GM12878 (cell line): Measurements from ENCODE around the gene GUCY1A1. TPM values are rescaled to one million over a fixed set of nuclear protein-coding genes. Genes with fewer than 3 reads are reported as not detected.

Experiments used
- ATAC-seq: fragments of 200-7000 bp; cut with Tn5 transposase; 3 replicates; pipeline ENCODE4 v1.9.1; 2020; ENCODE audit warnings: mild to moderate bottlenecking, moderate library complexity
- BruUV-seq: library from RNA; stranded (reverse); fragments of 400-500 nt; replicated peaks from 2 replicates; lab custom pipeline; 2021; lab: Mats Ljungman, UMichigan
- CTCF ChIA-PET: fragments of 300-600 bp; sonication (Branson Sonifier 250); formaldehyde crosslinking; extraction: SDS; loops from one replicate; lab custom pipeline; 2021; ENCODE audit warnings: inconsistent platforms; lab: Yijun Ruan, JAX
- POLR2A ChIA-PET: fragments of 350-600 bp; formaldehyde crosslinking; extraction: SDS; loops from one replicate; lab custom pipeline; 2021; ENCODE audit warnings: inconsistent platforms; lab: Charles Lee
- RAD21 ChIA-PET: fragments of 300-600 bp; sonication (Branson Sonifier 250); formaldehyde crosslinking; loops from one replicate; lab custom pipeline; 2023; ENCODE audit warnings: antibody characterized with exemption; ENCODE audit not compliant: unreplicated experiment; lab: Charles Lee
- SMC1A ChIA-PET: fragments of 300-600 bp; sonication (Branson Sonifier 250); formaldehyde crosslinking; loops from one replicate; lab custom pipeline; 2023; ENCODE audit not compliant: unreplicated experiment, uncharacterized antibody; lab: Charles Lee
- DNase-seq: peaks from one replicate; pipeline ENCODE4 v3.0.0-alpha.2; 2011; ENCODE audit warnings: low read depth, low spot score
- FAIRE-seq: peaks from 3 replicates; lab custom pipeline; 2011; peaks lifted over from hg19 to GRCh38; lab: Jason Lieb, UNC
- H2AFZ ChIP-seq: 2 replicates; pipeline ENCODE4 v1.6.0; 2011; ENCODE audit warnings: low read depth, low read length, control low read depth; ENCODE audit not compliant: control insufficient read depth
- H3K27ac ChIP-seq: 2 replicates; pipeline ENCODE4 v1.5.1; 2011; ENCODE audit warnings: control low read depth; ENCODE audit not compliant: control insufficient read depth, insufficient read depth
- H3K27me3 ChIP-seq, 2 experiments: replicated peaks in 1 of 2; 2 replicates each; pipeline versions ENCODE4 v1.6.0 to v1.6.1; 2011; ENCODE audit warnings: low read length in 1 of 2; ENCODE audit not compliant: control insufficient read depth in 2 of 2, insufficient read depth in 2 of 2
- H3K36me3 ChIP-seq, 2 experiments: 2 replicates each; pipeline ENCODE4 v1.5.1; 2011; ENCODE audit warnings: low read length in 1 of 2; ENCODE audit not compliant: control insufficient read depth in 2 of 2, insufficient read depth in 2 of 2
- H3K4me1 ChIP-seq: 2 replicates; pipeline ENCODE4 v1.6.1; 2011; ENCODE audit warnings: mild to moderate bottlenecking, low read length, moderate library complexity, mixed read lengths; ENCODE audit not compliant: control insufficient read depth, insufficient read depth
- H3K4me2 ChIP-seq: 2 replicates; pipeline ENCODE4 v1.6.0; 2011; ENCODE audit warnings: control low read depth; ENCODE audit not compliant: control insufficient read depth, insufficient read depth
- H3K4me3 ChIP-seq: fragments of 200-600 bp; sonication (generic); 2 replicates; pipeline ENCODE4 v1.5.1; 2016
- H3K79me2 ChIP-seq: 2 replicates; pipeline ENCODE4 v1.6.0; 2011; ENCODE audit warnings: low read length; ENCODE audit not compliant: control insufficient read depth, insufficient read depth
- H3K9ac ChIP-seq: 2 replicates; pipeline ENCODE4 v1.8.0; 2011; ENCODE audit warnings: low read length, control low read depth, mixed read lengths; ENCODE audit not compliant: control insufficient read depth, insufficient read depth
- H3K9me3 ChIP-seq: replicated peaks from 3 replicates; pipeline ENCODE4 v1.5.1; 2011; ENCODE audit warnings: mild to moderate bottlenecking, low read length; ENCODE audit not compliant: control insufficient read depth, insufficient read depth
- H4K20me1 ChIP-seq: 2 replicates; pipeline ENCODE4 v1.6.0; 2011; ENCODE audit not compliant: control insufficient read depth, insufficient read depth
- MEF2B ChIP-seq: fragments of 450-650 bp; IDR thresholded peaks from 2 replicates; pipeline ENCODE4 v1.6.1; 2018; ENCODE audit warnings: mild to moderate bottlenecking, moderate library complexity; ENCODE audit not compliant: partially characterized antibody, poor library complexity, severe bottlenecking
- NR2C1 ChIP-seq: fragments of 450-650 bp; IDR thresholded peaks from 2 replicates; pipeline ENCODE4 v1.6.1; 2017; ENCODE audit warnings: antibody characterized with exemption, mild to moderate bottlenecking, moderate library complexity
- NR2F1 ChIP-seq: fragments of 450-650 bp; conservative IDR thresholded peaks from 2 replicates; pipeline ENCODE4 v1.6.1; 2017; ENCODE audit warnings: mild to moderate bottlenecking
- WGBS: methylation state at CpG from one replicate; pipeline ENCODE4 v1.1.6; 2016; ENCODE audit warnings: low lambda C conversion rate; ENCODE audit not compliant: insufficient replicate concordance, insufficient coverage; ENCODE audit errors: missing lambda C conversion rate; 5-methylcytosine and 5-hydroxymethylcytosine counted together
- in situ Hi-C: fragments of 300-500 bp; cut with MboI; formaldehyde crosslinking; loops from 9 replicates; pipeline ENCODE4 v1.14.3; 2018; ENCODE audit warnings: mixed read lengths
- intact Hi-C: fragments of 100-400 bp; cut with micrococcal nuclease; formaldehyde crosslinking; loops from one replicate; pipeline ENCODE4 v1.14.2; 2022; ENCODE audit not compliant: unreplicated experiment
- polyA plus RNA-seq, 11 experiments: library from polyadenylated mRNA; depleted of rRNA in 4 of 11; unstranded in 6 of 11; stranded (reverse) in 5 of 11; fragments of >200 nt; fragmentation: Nextera tagmentation in 4 of 11; fragmentation: Illumina TruSeq in 1 of 11; extraction: Ambion mirVana in 4 of 11; extraction: Trizol in 1 of 11; gene quantifications; 1 replicate in 1 of 11; 2 replicates in 10 of 11; pipeline versions ENCODE4 v1.2.1 to v1.2.3, GENCODE V29; 2011 to 2016; ENCODE audit warnings: inconsistent platforms in 2 of 11, missing spikeins in 2 of 11, low read depth in 1 of 11
- total RNA-seq, 4 experiments: library from RNA; depleted of rRNA in 3 of 4; stranded (reverse); fragments of >200 nt in 3 of 4; fragmentation: Illumina TruSeq in 1 of 4; extraction: Trizol in 1 of 4; gene quantifications; 2 replicates each; pipeline versions ENCODE4 v1.2.1 to v1.2.3, GENCODE V29; 2013 to 2021
- TF ChIP-seq, protein P1 (sequence below): fragments of 450-650 bp; IDR thresholded peaks from 2 replicates; pipeline ENCODE4 v1.6.1; 2016; ENCODE audit warnings: mild to moderate bottlenecking
- TF ChIP-seq, protein P2 (sequence below): fragments of 450-650 bp; conservative IDR thresholded peaks from 2 replicates; pipeline ENCODE4 v1.6.1; 2017; ENCODE audit warnings: mild to moderate bottlenecking, moderate library complexity

Gene GUCY1A1
- total and polyA plus RNA-seq, 10 of the 15 experiments (the other 5 are each of a cell fraction or from before 2014, with no cell fraction given) = 0.44 to 22.6 (median 0.55) TPM

- no peak for DNase-seq
- Histone ChIP-seq H3K9ac (no peak overlapping the region), H3K27ac (no peak overlapping the region), H2AFZ (no peak overlapping the region), H3K4me3 (no peak overlapping the region), H4K20me1 (no peaks in the 10 kb centered on the region), H3K27me3 (no peaks in the 10 kb centered on the region), H3K4me2 (no peak overlapping the region), H3K9me3 (no peaks in the 10 kb centered on the region), H3K79me2 (no peaks in the 10 kb centered on the region), H3K4me1 (no peaks in the 10 kb centered on the region), H3K36me3 (no peaks in the 10 kb centered on the region)
- peak; percentile 62 for ATAC-seq
- POLR2A ChIA-PET = no interaction called here
- FAIRE-seq = no peak
- RAD21 ChIA-PET = no interaction called here
- BruUV-seq = no TSS peak
- TF ChIP-seq MEF2B = peak; percentile 28
- TF ChIP-seq, protein P1, sequence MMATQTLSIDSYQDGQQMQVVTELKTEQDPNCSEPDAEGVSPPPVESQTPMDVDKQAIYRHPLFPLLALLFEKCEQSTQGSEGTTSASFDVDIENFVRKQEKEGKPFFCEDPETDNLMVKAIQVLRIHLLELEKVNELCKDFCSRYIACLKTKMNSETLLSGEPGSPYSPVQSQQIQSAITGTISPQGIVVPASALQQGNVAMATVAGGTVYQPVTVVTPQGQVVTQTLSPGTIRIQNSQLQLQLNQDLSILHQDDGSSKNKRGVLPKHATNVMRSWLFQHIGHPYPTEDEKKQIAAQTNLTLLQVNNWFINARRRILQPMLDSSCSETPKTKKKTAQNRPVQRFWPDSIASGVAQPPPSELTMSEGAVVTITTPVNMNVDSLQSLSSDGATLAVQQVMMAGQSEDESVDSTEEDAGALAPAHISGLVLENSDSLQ = no peak
- CTCF ChIA-PET = no interaction called here
- in situ Hi-C loops = no loop called here
- 11% methylated on average over 5 of the region's 5 CpGs for WGBS
- SMC1A ChIA-PET = interaction anchor here (0.9 to 1.0 kb wide), 2 partner anchors 76 to 222 kb away, joined by 3 read pairs; no protein-coding TSS in a partner anchor
- intact Hi-C loops = no loop called here
These were observed 84.9 kb downstream of the GUCY1A1 start for GRCh38 chr4:155751569-155751968.

- no peaks in the 10 kb centered on the region; the same call in 2 of the 3 replicates for H3K9me3 ChIP-seq
- intact Hi-C loops = loop anchor here (5.0 kb wide), 2 partner anchors 56 to 91 kb away; partner anchors contain the start of gene GUCY1A1
- no peak for ATAC-seq
These were observed 91.2 kb downstream of the GUCY1A1 start for GRCh38 chr4:155757745-155758265.

More at GRCh38 chr4:155757745-155758265, 91.2 kb downstream of the GUCY1A1 start:
- ChIA-PET SMC1A (interaction anchor here (0.9 to 4.2 kb wide), 21 partner anchors 8 to 315 kb away, joined by 3 to 22 read pairs (median 5); partner anchors contain the start of gene GUCY1A1), CTCF (interaction anchor here (0.7 to 3.6 kb wide), 15 partner anchors 9 to 314 kb away, joined by 3 to 14 read pairs (median 4); no protein-coding TSS in a partner anchor), POLR2A (interaction anchor here (0.8 to 3.1 kb wide), 11 partner anchors 9 to 128 kb away, joined by 3 to 18 read pairs (median 4); partner anchors contain the start of gene GUCY1A1), RAD21 (interaction anchor here (0.6 to 3.8 kb wide), 17 partner anchors 10 to 229 kb away, joined by 3 to 55 read pairs (median 5); partner anchors contain the start of gene GUCY1A1)
- DNase-seq (no peak), FAIRE-seq (no peak)
- in situ Hi-C loops = no loop called here
- no TSS peak for BruUV-seq
- H3K4me1 ChIP-seq = no peaks in the 10 kb centered on the region
- H3K36me3 ChIP-seq = no peaks in the 10 kb centered on the region
- no peaks in the 10 kb centered on the region for H4K20me1 ChIP-seq
- H3K27ac ChIP-seq = no peak overlapping the region
- WGBS = 92% methylated on average over 1 of the region's 1 CpG
- TF ChIP-seq NR2C1 (0 out of 2 replicates have a peak, but pooled peaks have one; percentile 29), NR2F1 (peak; percentile 60)
- TF ChIP-seq, protein P2, sequence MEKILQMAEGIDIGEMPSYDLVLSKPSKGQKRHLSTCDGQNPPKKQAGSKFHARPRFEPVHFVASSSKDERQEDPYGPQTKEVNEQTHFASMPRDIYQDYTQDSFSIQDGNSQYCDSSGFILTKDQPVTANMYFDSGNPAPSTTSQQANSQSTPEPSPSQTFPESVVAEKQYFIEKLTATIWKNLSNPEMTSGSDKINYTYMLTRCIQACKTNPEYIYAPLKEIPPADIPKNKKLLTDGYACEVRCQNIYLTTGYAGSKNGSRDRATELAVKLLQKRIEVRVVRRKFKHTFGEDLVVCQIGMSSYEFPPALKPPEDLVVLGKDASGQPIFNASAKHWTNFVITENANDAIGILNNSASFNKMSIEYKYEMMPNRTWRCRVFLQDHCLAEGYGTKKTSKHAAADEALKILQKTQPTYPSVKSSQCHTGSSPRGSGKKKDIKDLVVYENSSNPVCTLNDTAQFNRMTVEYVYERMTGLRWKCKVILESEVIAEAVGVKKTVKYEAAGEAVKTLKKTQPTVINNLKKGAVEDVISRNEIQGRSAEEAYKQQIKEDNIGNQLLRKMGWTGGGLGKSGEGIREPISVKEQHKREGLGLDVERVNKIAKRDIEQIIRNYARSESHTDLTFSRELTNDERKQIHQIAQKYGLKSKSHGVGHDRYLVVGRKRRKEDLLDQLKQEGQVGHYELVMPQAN = no peak
- H3K27me3 ChIP-seq = peaks cover 0 to 7% of the 10 kb centered on the region in 2 experiments; a peak in 2 of 4 replicates
- no peak overlapping the region for H3K9ac ChIP-seq
- no peak overlapping the region for H3K4me2 ChIP-seq
- no peak overlapping the region for H3K4me3 ChIP-seq
- H2AFZ ChIP-seq = no peak overlapping the region
- no peaks in the 10 kb centered on the region for H3K79me2 ChIP-seq
